HEK293 (cell line): ENCODE data around the gene PUM1.

Source experiments
- CTCF ChIA-PET: fragments of 350-600 bp; formaldehyde crosslinking; extraction: SDS; loops from one replicate; lab custom pipeline; 2021; ENCODE audit warnings: antibody characterized with exemption; lab: Yijun Ruan, JAX
- POLR2A ChIA-PET: fragments of 300-600 bp; formaldehyde crosslinking; extraction: SDS; loops from one replicate; lab custom pipeline; 2020; ENCODE audit warnings: antibody characterized with exemption, inconsistent platforms; lab: Yijun Ruan, JAX
- H3K27ac ChIP-seq: fragments of 200-500 bp; sonication (Bioruptor generic); 2 replicates; pipeline ENCODE4 v1.5.1; 2014; ENCODE audit warnings: low read depth, low read length, control low read depth, inconsistent platforms; ENCODE audit errors: extremely low read depth
- H3K36me3 ChIP-seq, 2 experiments: fragments of 200-500 bp in 1 of 2; sonication (Bioruptor generic) in 1 of 2; 1 replicate in 1 of 2; 2 replicates in 1 of 2; pipeline ENCODE4 v1.5.1; 2014 to 2017; ENCODE audit warnings: inconsistent platforms in 2 of 2, low read length in 2 of 2; ENCODE audit not compliant: control insufficient read depth in 2 of 2, insufficient read depth in 1 of 2
- H3K4me1 ChIP-seq: fragments of 200-500 bp; sonication (Bioruptor generic); 2 replicates; pipeline ENCODE4 v1.5.1; 2014; ENCODE audit warnings: mild to moderate bottlenecking, low read length, inconsistent platforms; ENCODE audit not compliant: control insufficient read depth, insufficient read depth
- H3K4me3 ChIP-seq: 2 replicates; pipeline ENCODE4 v1.5.1; 2011; ENCODE audit warnings: low read depth, mild to moderate bottlenecking, control low read depth, low read length, moderate library complexity
- H3K9me3 ChIP-seq: fragments of 200-500 bp; sonication (Bioruptor generic); 2 replicates; pipeline ENCODE4 v1.5.1; 2014; ENCODE audit warnings: low read depth, low read length, inconsistent platforms; ENCODE audit not compliant: control insufficient read depth, insufficient read depth
- CTCF ChIP-seq: fragments of 450-650 bp; formaldehyde crosslinking; IDR thresholded peaks from 2 replicates; pipeline ENCODE4 v1.5.1; 2016; ENCODE audit warnings: missing biosample characterization, missing genetic modification characterization
- GLI4 ChIP-seq: fragments of 450-650 bp; formaldehyde crosslinking; IDR thresholded peaks from 2 replicates; pipeline ENCODE4 v1.5.1; 2016; ENCODE audit warnings: missing biosample characterization, missing genetic modification characterization
- IKZF3 ChIP-seq: fragments of 450-650 bp; IDR thresholded peaks from 2 replicates; pipeline ENCODE4 v1.5.0; 2018; ENCODE audit warnings: missing biosample characterization, mild to moderate bottlenecking, missing genetic modification characterization, moderate library complexity
- OSR2 ChIP-seq: fragments of 450-650 bp; formaldehyde crosslinking; IDR thresholded peaks from 2 replicates; pipeline ENCODE4 v1.5.1; 2016; ENCODE audit warnings: missing biosample characterization, missing genetic modification characterization
- SALL2 ChIP-seq: fragments of 450-650 bp; formaldehyde crosslinking; IDR thresholded peaks from 2 replicates; pipeline ENCODE4 v1.5.0; 2017; ENCODE audit warnings: missing biosample characterization, mild to moderate bottlenecking, missing genetic modification characterization, borderline replicate concordance
- TRIM28 ChIP-seq: IDR thresholded peaks from 2 replicates; pipeline ENCODE4 v1.6.1; 2011; ENCODE audit warnings: low read length, control low read depth, borderline replicate concordance
- ZBTB1 ChIP-seq: fragments of 450-650 bp; formaldehyde crosslinking; IDR thresholded peaks from 2 replicates; pipeline ENCODE4 v1.5.1; 2016; ENCODE audit warnings: missing biosample characterization, missing genetic modification characterization
- ZFP3 ChIP-seq: fragments of 450-650 bp; formaldehyde crosslinking; IDR thresholded peaks from 2 replicates; pipeline ENCODE4 v1.5.1; 2016; ENCODE audit warnings: low read depth, missing biosample characterization, missing genetic modification characterization
- ZNF18 ChIP-seq: fragments of 450-650 bp; formaldehyde crosslinking; IDR thresholded peaks from 2 replicates; pipeline ENCODE4 v1.5.1; 2016; ENCODE audit warnings: missing biosample characterization, missing genetic modification characterization
- ZNF19 ChIP-seq: fragments of 450-650 bp; formaldehyde crosslinking; IDR thresholded peaks from 2 replicates; pipeline ENCODE4; 2016; ENCODE audit warnings: missing biosample characterization, missing genetic modification characterization, low read depth
- ZNF202 ChIP-seq: fragments of 450-650 bp; formaldehyde crosslinking; IDR thresholded peaks from 2 replicates; pipeline ENCODE4 v1.5.1; 2016; ENCODE audit warnings: missing biosample characterization, missing genetic modification characterization, borderline replicate concordance
- ZNF239 ChIP-seq: fragments of 450-650 bp; formaldehyde crosslinking; IDR thresholded peaks from 2 replicates; pipeline ENCODE4 v1.5.1; 2016; ENCODE audit warnings: missing biosample characterization, missing genetic modification characterization
- ZNF302 ChIP-seq: fragments of 450-650 bp; formaldehyde crosslinking; IDR thresholded peaks from 2 replicates; pipeline ENCODE4 v1.5.1; 2016; ENCODE audit warnings: missing biosample characterization, missing genetic modification characterization, low read depth
- ZNF341 ChIP-seq: fragments of 450-650 bp; formaldehyde crosslinking; IDR thresholded peaks from 2 replicates; pipeline ENCODE4; 2016; ENCODE audit warnings: low read depth, missing biosample characterization, missing genetic modification characterization
- ZNF473 ChIP-seq: fragments of 450-650 bp; formaldehyde crosslinking; IDR thresholded peaks from 2 replicates; pipeline ENCODE4 v1.5.1; 2017; ENCODE audit warnings: missing biosample characterization, missing genetic modification characterization
- ZNF548 ChIP-seq: fragments of 450-650 bp; formaldehyde crosslinking; IDR thresholded peaks from 2 replicates; pipeline ENCODE4 v1.5.1; 2016; ENCODE audit warnings: missing biosample characterization, missing genetic modification characterization
- ZNF558 ChIP-seq: fragments of 450-650 bp; formaldehyde crosslinking; IDR thresholded peaks from 2 replicates; pipeline ENCODE4 v1.5.1; 2016; ENCODE audit warnings: missing biosample characterization, missing genetic modification characterization
- ZNF596 ChIP-seq: fragments of 450-650 bp; IDR thresholded peaks from 2 replicates; pipeline ENCODE4 v1.5.0; 2018; ENCODE audit warnings: missing biosample characterization, mild to moderate bottlenecking, missing genetic modification characterization, moderate library complexity
- ZNF623 ChIP-seq: fragments of 450-650 bp; formaldehyde crosslinking; IDR thresholded peaks from 2 replicates; pipeline ENCODE4 v1.5.1; 2016; ENCODE audit warnings: missing biosample characterization, missing genetic modification characterization
- ZNF624 ChIP-seq: fragments of 450-650 bp; formaldehyde crosslinking; IDR thresholded peaks from 2 replicates; pipeline ENCODE4 v1.5.1; 2017; ENCODE audit warnings: missing biosample characterization, missing genetic modification characterization
- ZNF629 ChIP-seq: fragments of 450-650 bp; formaldehyde crosslinking; IDR thresholded peaks from 2 replicates; pipeline ENCODE4 v1.5.1; 2017; ENCODE audit warnings: missing biosample characterization, missing genetic modification characterization
- ZNF658 ChIP-seq: fragments of 450-650 bp; formaldehyde crosslinking; IDR thresholded peaks from 2 replicates; pipeline ENCODE4; 2016; ENCODE audit warnings: missing biosample characterization, missing genetic modification characterization
- ZNF791 ChIP-seq: fragments of 450-650 bp; formaldehyde crosslinking; IDR thresholded peaks from 2 replicates; pipeline ENCODE4 v1.5.1; 2016; ENCODE audit warnings: missing biosample characterization, missing genetic modification characterization
- ZNF837 ChIP-seq: fragments of 450-650 bp; formaldehyde crosslinking; IDR thresholded peaks from 2 replicates; pipeline ENCODE4 v1.5.1; 2016; ENCODE audit warnings: missing biosample characterization, missing genetic modification characterization
- ZSCAN16 ChIP-seq: fragments of 450-650 bp; formaldehyde crosslinking; IDR thresholded peaks from 2 replicates; pipeline ENCODE4 v1.5.1; 2016; ENCODE audit warnings: missing biosample characterization, missing genetic modification characterization
- TF ChIP-seq, protein P1 (sequence below): fragments of 450-650 bp; formaldehyde crosslinking; IDR thresholded peaks from 2 replicates; pipeline ENCODE4 v1.5.1; 2016; ENCODE audit warnings: missing biosample characterization, missing genetic modification characterization

The PUM1 gene

DNA sequence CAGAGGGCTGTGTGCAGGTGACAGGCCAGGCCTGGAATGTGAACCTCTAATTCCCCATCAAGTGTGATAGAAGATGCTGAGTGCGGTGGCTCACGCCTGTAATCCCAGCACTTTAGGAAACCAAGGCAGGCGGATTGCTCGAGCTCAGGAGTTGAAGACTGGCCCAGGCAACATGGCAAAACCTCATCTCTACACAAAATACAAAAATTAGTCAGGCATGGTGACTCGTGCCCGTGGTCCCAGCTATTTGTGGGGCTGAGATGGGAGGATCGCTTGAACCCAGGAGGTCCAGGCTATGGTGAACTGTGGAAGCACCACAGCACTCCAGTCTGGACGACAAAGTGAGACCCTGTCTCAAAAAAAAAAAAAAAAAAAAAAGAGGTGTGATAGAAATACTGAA is 40.1 kb upstream of the PUM1 start:
- ChIA-PET CTCF (interaction anchor here (0.6 to 1.3 kb wide), 4 partner anchors 9 to 808 kb away, joined by 3 to 4 read pairs (median 3); no protein-coding TSS in a partner anchor), POLR2A (interaction anchor here (0.7 kb wide), 1 partner anchor 272 kb away, joined by 4 read pairs; no protein-coding TSS in a partner anchor)
- H3K4me3 ChIP-seq, result no peak overlapping the region
- H3K4me1 ChIP-seq, result peaks cover 3% of the 10 kb centered on the region
- TF ChIP-seq ZNF548 (tag by site-specific recombination) (no peak), GLI4 (tag by site-specific recombination) (no peak), ZBTB1 (tag by site-specific recombination) (no peak), IKZF3 (no peak), ZNF596 (tag by site-specific recombination) (no peak), ZNF202 (tag by site-specific recombination) (no peak), ZNF19 (tag by site-specific recombination) (no peak), ZNF624 (tag by site-specific recombination) (no peak), ZSCAN16 (tag by site-specific recombination) (no peak), CTCF (no peak), ZNF473 (no peak), SALL2 (no peak), ZNF302 (tag by site-specific recombination) (no peak), ZNF558 (tag by site-specific recombination) (no peak)
- TF ChIP-seq, protein P1, sequence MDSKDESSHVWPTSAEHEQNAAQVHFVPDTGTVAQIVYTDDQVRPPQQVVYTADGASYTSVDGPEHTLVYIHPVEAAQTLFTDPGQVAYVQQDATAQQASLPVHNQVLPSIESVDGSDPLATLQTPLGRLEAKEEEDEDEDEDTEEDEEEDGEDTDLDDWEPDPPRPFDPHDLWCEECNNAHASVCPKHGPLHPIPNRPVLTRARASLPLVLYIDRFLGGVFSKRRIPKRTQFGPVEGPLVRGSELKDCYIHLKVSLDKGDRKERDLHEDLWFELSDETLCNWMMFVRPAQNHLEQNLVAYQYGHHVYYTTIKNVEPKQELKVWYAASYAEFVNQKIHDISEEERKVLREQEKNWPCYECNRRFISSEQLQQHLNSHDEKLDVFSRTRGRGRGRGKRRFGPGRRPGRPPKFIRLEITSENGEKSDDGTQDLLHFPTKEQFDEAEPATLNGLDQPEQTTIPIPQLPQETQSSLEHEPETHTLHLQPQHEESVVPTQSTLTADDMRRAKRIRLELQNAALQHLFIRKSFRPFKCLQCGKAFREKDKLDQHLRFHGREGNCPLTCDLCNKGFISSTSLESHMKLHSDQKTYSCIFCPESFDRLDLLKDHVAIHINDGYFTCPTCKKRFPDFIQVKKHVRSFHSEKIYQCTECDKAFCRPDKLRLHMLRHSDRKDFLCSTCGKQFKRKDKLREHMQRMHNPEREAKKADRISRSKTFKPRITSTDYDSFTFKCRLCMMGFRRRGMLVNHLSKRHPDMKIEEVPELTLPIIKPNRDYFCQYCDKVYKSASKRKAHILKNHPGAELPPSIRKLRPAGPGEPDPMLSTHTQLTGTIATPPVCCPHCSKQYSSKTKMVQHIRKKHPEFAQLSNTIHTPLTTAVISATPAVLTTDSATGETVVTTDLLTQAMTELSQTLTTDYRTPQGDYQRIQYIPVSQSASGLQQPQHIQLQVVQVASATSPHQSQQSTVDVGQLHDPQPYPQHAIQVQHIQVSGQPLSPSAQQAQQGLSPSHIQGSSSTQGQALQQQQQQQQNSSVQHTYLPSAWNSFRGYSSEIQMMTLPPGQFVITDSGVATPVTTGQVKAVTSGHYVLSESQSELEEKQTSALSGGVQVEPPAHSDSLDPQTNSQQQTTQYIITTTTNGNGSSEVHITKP (tag by site-specific recombination), result no peak
- H3K9me3 ChIP-seq, result no peaks in the 10 kb centered on the region
- H3K36me3 ChIP-seq, result no peaks in the 10 kb centered on the region
- H3K27ac ChIP-seq, result no peak overlapping the region

DNA sequence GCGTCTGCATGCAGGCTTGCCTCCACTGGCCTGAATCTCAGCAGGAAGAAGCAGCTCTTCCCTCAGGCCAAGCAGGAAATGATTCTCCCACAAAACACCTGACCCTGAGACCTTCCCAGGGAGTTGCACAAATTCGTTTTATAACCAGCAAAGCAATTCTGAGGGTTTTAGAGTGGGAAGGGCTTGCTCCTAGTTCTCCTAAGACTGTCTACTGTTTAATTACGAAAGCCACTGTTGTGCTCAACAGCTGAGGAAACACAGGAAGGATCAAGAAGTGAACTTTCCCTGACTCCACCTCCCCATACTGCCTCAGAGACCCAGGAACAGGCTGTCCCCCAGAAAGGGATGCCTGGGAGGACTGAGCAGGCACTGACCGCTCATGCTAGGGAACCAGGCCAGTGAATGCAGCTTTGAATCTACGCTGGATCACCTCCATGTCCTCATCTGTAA is 37.0 kb upstream of the PUM1 start:
- no peaks in the 10 kb centered on the region for H3K36me3 ChIP-seq
- ChIA-PET POLR2A (interaction anchor here (0.7 to 1.0 kb wide), 2 partner anchors 17 to 102 kb away, joined by 3 to 5 read pairs; no protein-coding TSS in a partner anchor), CTCF (no interaction called here)
- peaks cover 3% of the 10 kb centered on the region for H3K4me1 ChIP-seq
- no peaks in the 10 kb centered on the region for H3K9me3 ChIP-seq
- H3K27ac ChIP-seq, result no peak overlapping the region
- TF ChIP-seq ZNF837 (tag by site-specific recombination), result no peak
- TF ChIP-seq ZNF18 (tag by site-specific recombination), result no peak
- peak; percentile 28; the same call in 1 of the 2 replicates for TF ChIP-seq TRIM28
- TF ChIP-seq ZNF791, result no peak
- no peak for TF ChIP-seq ZFP3
- no peak for TF ChIP-seq ZNF239
- no peak for TF ChIP-seq ZNF629 (tag by site-specific recombination)
- no peak for TF ChIP-seq ZNF623 (tag by site-specific recombination)
- TF ChIP-seq ZNF658, result no peak
- peak; percentile 41 for TF ChIP-seq OSR2 (tag by site-specific recombination)
- peak; percentile 33; the same call in 1 of the 2 replicates for TF ChIP-seq ZNF341 (tag by site-specific recombination)
- TF ChIP-seq, all 188 proteins: peak for 3
- no peak overlapping the region for H3K4me3 ChIP-seq
